Keratinocyte (primary cell): Measurements from ENCODE around the gene RGL1. TPM values are rescaled to one million over a fixed set of nuclear protein-coding genes. Genes with fewer than 3 reads are reported as not detected.

Experiments
- DNase-seq: peaks from one replicate; pipeline ENCODE4 v3.0.0-alpha.2; 2011; ENCODE audit warnings: low read depth, missing footprints, low spot score
- FAIRE-seq: peaks from 2 replicates; lab custom pipeline; 2011; peaks lifted over from hg19 to GRCh38; lab: Jason Lieb, UNC
- H2AFZ ChIP-seq: 2 replicates; pipeline ENCODE4 v1.6.0; 2012; ENCODE audit warnings: low read length, control low read depth, inconsistent platforms; ENCODE audit not compliant: control insufficient read depth
- H3K27ac ChIP-seq: 2 replicates; pipeline ENCODE4 v1.5.1; 2011; ENCODE audit warnings: low read length; ENCODE audit not compliant: control insufficient read depth, insufficient read depth
- H3K27me3 ChIP-seq: 3 replicates; pipeline ENCODE4 v1.6.0; 2011; ENCODE audit warnings: low read length; ENCODE audit not compliant: control insufficient read depth, insufficient read depth; ENCODE audit errors: extremely low read depth
- H3K36me3 ChIP-seq, 2 experiments: 2 replicates in 1 of 2; 3 replicates in 1 of 2; pipeline ENCODE4 v1.5.1; 2011; ENCODE audit warnings: low read length in 2 of 2, mild to moderate bottlenecking in 1 of 2; ENCODE audit not compliant: control insufficient read depth in 2 of 2, insufficient read depth in 2 of 2; ENCODE audit errors: extremely low read depth in 1 of 2
- H3K4me1 ChIP-seq: 3 replicates; pipeline ENCODE4 v1.5.1; 2011; ENCODE audit warnings: low read length; ENCODE audit not compliant: control insufficient read depth, insufficient read depth; ENCODE audit errors: extremely low read depth
- H3K4me2 ChIP-seq: 3 replicates; pipeline ENCODE4 v1.6.0; 2011; ENCODE audit warnings: low read depth, low read length; ENCODE audit not compliant: control insufficient read depth, insufficient read depth; ENCODE audit errors: extremely low read depth
- H3K4me3 ChIP-seq, 3 experiments: fragments of 200-600 bp in 1 of 3; sonication (generic) in 1 of 3; 2 replicates in 2 of 3; 3 replicates in 1 of 3; pipeline ENCODE4 v1.5.1; 2011 to 2016; ENCODE audit warnings: low read length in 3 of 3, mild to moderate bottlenecking in 3 of 3, control low read depth in 2 of 3, inconsistent platforms in 1 of 3, low read depth in 1 of 3, mixed read lengths in 1 of 3, mixed run types in 1 of 3, moderate library complexity in 1 of 3; ENCODE audit not compliant: control insufficient read depth in 2 of 3, insufficient read depth in 2 of 3; ENCODE audit errors: extremely low read depth in 1 of 3
- H3K79me2 ChIP-seq: 2 replicates; pipeline ENCODE4 v1.6.0; 2012; ENCODE audit warnings: low read length; ENCODE audit not compliant: control insufficient read depth, insufficient read depth
- H3K9ac ChIP-seq: 3 replicates; pipeline ENCODE4 v1.6.0; 2011; ENCODE audit warnings: low read length; ENCODE audit not compliant: control insufficient read depth, insufficient read depth; ENCODE audit errors: extremely low read depth
- H3K9me1 ChIP-seq: 3 replicates; pipeline ENCODE4 v1.6.0; 2011; ENCODE audit warnings: low read length; ENCODE audit not compliant: control insufficient read depth, insufficient read depth; ENCODE audit errors: extremely low read depth
- H3K9me3 ChIP-seq: 2 replicates; pipeline ENCODE4 v1.5.1; 2012; ENCODE audit warnings: low read depth, low read length; ENCODE audit not compliant: control insufficient read depth
- H4K20me1 ChIP-seq: 3 replicates; pipeline ENCODE4 v1.6.0; 2011; ENCODE audit warnings: low read length; ENCODE audit not compliant: control insufficient read depth, insufficient read depth; ENCODE audit errors: extremely low read depth
- CTCF ChIP-seq, 3 experiments: IDR thresholded peaks in 1 of 3; conservative IDR thresholded peaks in 1 of 3; optimal IDR thresholded peaks in 1 of 3; 2 replicates in 2 of 3; 3 replicates in 1 of 3; pipeline versions ENCODE3 to v1.5.1; 2011; ENCODE audit warnings: low read length in 3 of 3, mild to moderate bottlenecking in 3 of 3, moderate library complexity in 2 of 3, control low read depth in 1 of 3, inconsistent platforms in 1 of 3; ENCODE audit not compliant: insufficient read depth in 2 of 3; ENCODE audit errors: extremely low read depth in 1 of 3
- EZH2 ChIP-seq: IDR thresholded peaks from one replicate; pipeline ENCODE4 v1.6.1; 2012; ENCODE audit warnings: inconsistent platforms, mild to moderate bottlenecking, low read length, moderate library complexity
- dilution Hi-C: fragments of 300-500 bp; cut with MboI; formaldehyde crosslinking; loops from one replicate; pipeline ENCODE4 v1.7.0; 2020; ENCODE audit warnings: low sequenced_read_pairs; ENCODE audit not compliant: extremely low pct_ligation_motif_present
- polyA plus RNA-seq, 5 experiments: library from polyadenylated mRNA; depleted of rRNA in 3 of 5; stranded (reverse) in 3 of 5; stranded (forward) in 1 of 5; unstranded in 1 of 5; fragments of >200 nt; gene quantifications; 1 replicate in 1 of 5; 2 replicates in 3 of 5; 3 replicates in 1 of 5; pipeline versions ENCODE4 v1.2.1 to v1.2.3, GENCODE V29; 2011 to 2012; ENCODE audit warnings: missing spikeins in 2 of 5, low read depth in 1 of 5, low replicate concordance in 1 of 5

RGL1 gene
- polyA plus RNA-seq, 1 donor (not counting 4 experiments of a cell fraction or from before 2014, with no cell fraction given) = 1.2 TPM

GRCh38 chr1:183925947-183926346 is 121.0 kb downstream of the RGL1 start:
- no peaks in the 10 kb centered on the region for H3K79me2 ChIP-seq
- H3K9me3 ChIP-seq = no peaks in the 10 kb centered on the region
- no peaks in the 10 kb centered on the region for H3K27me3 ChIP-seq
- no peak overlapping the region for H3K4me2 ChIP-seq
- DNase-seq (no peak), FAIRE-seq (no peak)
- no peak for TF ChIP-seq EZH2
- TF ChIP-seq CTCF (optimal IDR thresholded peaks at IDR 0.05 in 1 of 3, IDR thresholded peaks at IDR 0.05 in 1 of 3, conservative IDR thresholded peaks at IDR 0.05 in 1 of 3; ENCODE audit: extremely low read depth in 1 of 3, insufficient read depth in 2 of 3, low read length in 3 of 3) = no peak
- no peaks in the 10 kb centered on the region for H3K4me1 ChIP-seq
- H3K9ac ChIP-seq = no peak overlapping the region
- no peaks in the 10 kb centered on the region for H3K9me1 ChIP-seq
- no peak overlapping the region for H3K27ac ChIP-seq
- dilution Hi-C loops = no loop called here
- H3K4me3 ChIP-seq = no peak overlapping the region
- no peaks in the 10 kb centered on the region for H4K20me1 ChIP-seq
- no peaks in the 10 kb centered on the region for H3K36me3 ChIP-seq
- no peak overlapping the region for H2AFZ ChIP-seq

- H3K9me1 ChIP-seq = no peaks in the 10 kb centered on the region
- no peaks in the 10 kb centered on the region for H3K79me2 ChIP-seq
- DNase-seq (no peak), FAIRE-seq (no peak)
- dilution Hi-C loops = no loop called here
- no peaks in the 10 kb centered on the region for H3K36me3 ChIP-seq
- H3K4me1 ChIP-seq = no peaks in the 10 kb centered on the region
- no peak overlapping the region for H3K27ac ChIP-seq
- H3K4me2 ChIP-seq = no peak overlapping the region
- H3K9ac ChIP-seq = no peak overlapping the region
- no peak for TF ChIP-seq EZH2
- no peak for TF ChIP-seq CTCF (optimal IDR thresholded peaks at IDR 0.05 in 1 of 3, IDR thresholded peaks at IDR 0.05 in 1 of 3, conservative IDR thresholded peaks at IDR 0.05 in 1 of 3; ENCODE audit: extremely low read depth in 1 of 3, insufficient read depth in 2 of 3, low read length in 3 of 3)
- H3K27me3 ChIP-seq = no peaks in the 10 kb centered on the region
- H3K4me3 ChIP-seq = no peak overlapping the region
- no peaks in the 10 kb centered on the region for H4K20me1 ChIP-seq
- no peaks in the 10 kb centered on the region for H3K9me3 ChIP-seq
- H2AFZ ChIP-seq = no peak overlapping the region
These were observed 122.1 kb downstream of the RGL1 start for GRCh38 chr1:183926983-183927382.
